Astrocyte (in vitro differentiated cells and primary cell): Measurements from ENCODE around the gene CLTC. TPM values are rescaled to one million over a fixed set of nuclear protein-coding genes. Genes with fewer than 3 reads are reported as not detected.

Source experiments
- DNase-seq: peaks from one replicate; pipeline ENCODE4 v3.0.0-alpha.2; 2010; ENCODE audit warnings: low read depth
- FAIRE-seq: peaks from 2 replicates; lab custom pipeline; 2011; peaks lifted over from hg19 to GRCh38; lab: Jason Lieb, UNC
- H2AFZ ChIP-seq: 2 replicates; pipeline ENCODE4 v1.6.0; 2012; ENCODE audit warnings: low read depth, low read length, inconsistent platforms
- H3K27ac ChIP-seq: 2 replicates; pipeline ENCODE4 v1.5.1; 2011; ENCODE audit warnings: low read depth, low read length, inconsistent platforms
- H3K27me3 ChIP-seq: 2 replicates; pipeline ENCODE4 v1.6.0; 2011; ENCODE audit warnings: low read length, inconsistent platforms; ENCODE audit not compliant: insufficient read depth
- H3K36me3 ChIP-seq: 2 replicates; pipeline ENCODE4 v1.5.1; 2011; ENCODE audit warnings: low read length, inconsistent platforms; ENCODE audit not compliant: insufficient read depth
- H3K4me1 ChIP-seq: 2 replicates; pipeline ENCODE4 v1.5.1; 2011; ENCODE audit warnings: low read length, inconsistent platforms; ENCODE audit not compliant: insufficient read depth
- H3K4me2 ChIP-seq: 2 replicates; pipeline ENCODE4 v1.6.0; 2012; ENCODE audit warnings: low read length, inconsistent platforms
- H3K4me3 ChIP-seq: 2 replicates; pipeline ENCODE4 v1.5.1; 2011; ENCODE audit warnings: low read depth, mild to moderate bottlenecking, low read length, inconsistent platforms; ENCODE audit not compliant: insufficient read depth
- H3K79me2 ChIP-seq: 2 replicates; pipeline ENCODE4 v1.6.0; 2012; ENCODE audit warnings: mild to moderate bottlenecking, low read length, inconsistent platforms; ENCODE audit not compliant: insufficient read depth
- H3K9ac ChIP-seq: 2 replicates; pipeline ENCODE4 v1.6.0; 2012; ENCODE audit warnings: mild to moderate bottlenecking, low read length, inconsistent platforms
- H3K9me3 ChIP-seq: 2 replicates; pipeline ENCODE4 v1.5.1; 2012; ENCODE audit warnings: low read depth, mild to moderate bottlenecking, low read length, inconsistent platforms; ENCODE audit not compliant: insufficient read depth
- H4K20me1 ChIP-seq: 2 replicates; pipeline ENCODE4 v1.6.0; 2012; ENCODE audit warnings: low read length, inconsistent platforms; ENCODE audit not compliant: insufficient read depth
- H3K27ac Mint-ChIP-seq: one replicate; pipeline ENCODE4 v1.8.0; 2021; ENCODE audit warnings: mild to moderate bottlenecking, mixed read lengths; ENCODE audit not compliant: unreplicated experiment
- H3K27me3 Mint-ChIP-seq: one replicate; pipeline ENCODE4 v1.8.0; 2021; ENCODE audit warnings: low read depth, mixed read lengths; ENCODE audit not compliant: unreplicated experiment
- H3K36me3 Mint-ChIP-seq: one replicate; pipeline ENCODE4 v1.8.0; 2021; ENCODE audit warnings: low read depth, mixed read lengths; ENCODE audit not compliant: unreplicated experiment
- H3K4me1 Mint-ChIP-seq: one replicate; pipeline ENCODE4 v1.8.0; 2021; ENCODE audit warnings: low read depth, mixed read lengths; ENCODE audit not compliant: unreplicated experiment
- H3K4me3 Mint-ChIP-seq: one replicate; pipeline ENCODE4 v1.8.0; 2021; ENCODE audit warnings: mild to moderate bottlenecking, moderate library complexity, mixed read lengths; ENCODE audit not compliant: unreplicated experiment
- H3K9me3 Mint-ChIP-seq: one replicate; pipeline ENCODE4 v1.8.0; 2021; ENCODE audit warnings: mild to moderate bottlenecking, mixed read lengths; ENCODE audit not compliant: unreplicated experiment
- EZH2 ChIP-seq: IDR thresholded peaks from 2 replicates; pipeline ENCODE4 v1.6.1; 2012; ENCODE audit warnings: mild to moderate bottlenecking, low read length, inconsistent platforms; ENCODE audit not compliant: insufficient read depth
- total RNA-seq: library from RNA; stranded (reverse); gene quantifications from 2 replicates; pipeline ENCODE4 v1.2.1, GENCODE V29; 2021
- TF ChIP-seq, protein P1 (sequence below): IDR thresholded peaks from 2 replicates; pipeline ENCODE4 v1.5.1; 2011; ENCODE audit warnings: low read depth, mild to moderate bottlenecking, inconsistent platforms, low read length, moderate library complexity; ENCODE audit not compliant: insufficient read depth

The CLTC gene
- total RNA-seq, 1 donor from 2014 or later = 391 TPM

DNA sequence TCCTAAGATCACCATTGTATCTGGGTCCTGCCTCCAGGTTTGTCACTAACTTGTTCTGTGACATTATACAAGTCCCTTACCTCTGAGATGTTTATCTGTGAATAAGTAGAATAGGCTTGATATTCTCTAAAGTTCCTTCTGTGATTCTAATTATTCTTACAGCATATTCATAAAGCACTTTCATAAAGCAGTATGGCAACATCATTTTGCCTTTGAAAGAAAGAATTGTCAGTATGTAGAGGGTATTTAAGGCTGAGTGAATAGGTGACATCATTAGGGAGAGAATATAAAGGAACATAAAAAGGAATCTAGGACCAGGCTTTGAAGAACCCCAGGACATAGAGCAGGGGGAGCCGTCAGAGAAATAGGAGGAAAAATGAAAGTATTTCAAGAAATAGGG lies 103.3 kb downstream of the CLTC start:
- H2AFZ ChIP-seq = no peak overlapping the region
- no peak overlapping the region for H3K4me3 Mint-ChIP-seq
- peaks cover 92% of the 10 kb centered on the region for H3K79me2 ChIP-seq
- no peak overlapping the region for H3K27ac ChIP-seq
- H3K27ac Mint-ChIP-seq = no peak overlapping the region
- H4K20me1 ChIP-seq = peaks cover 71% of the 10 kb centered on the region
- FAIRE-seq (no peak), DNase-seq (no peak)
- H3K27me3 Mint-ChIP-seq = no peaks in the 10 kb centered on the region
- H3K36me3 ChIP-seq = no peaks in the 10 kb centered on the region
- H3K9ac ChIP-seq = no peak overlapping the region
- peaks cover 2% of the 10 kb centered on the region for H3K36me3 Mint-ChIP-seq
- no peaks in the 10 kb centered on the region for H3K4me1 ChIP-seq
- H3K4me1 Mint-ChIP-seq = peaks cover 2% of the 10 kb centered on the region
- H3K27me3 ChIP-seq = no peaks in the 10 kb centered on the region
- no peak overlapping the region for H3K4me2 ChIP-seq
- no peaks in the 10 kb centered on the region for H3K9me3 Mint-ChIP-seq
- no peaks in the 10 kb centered on the region for H3K9me3 ChIP-seq
- no peak overlapping the region for H3K4me3 ChIP-seq
- no peak for TF ChIP-seq EZH2
- TF ChIP-seq, protein P1, sequence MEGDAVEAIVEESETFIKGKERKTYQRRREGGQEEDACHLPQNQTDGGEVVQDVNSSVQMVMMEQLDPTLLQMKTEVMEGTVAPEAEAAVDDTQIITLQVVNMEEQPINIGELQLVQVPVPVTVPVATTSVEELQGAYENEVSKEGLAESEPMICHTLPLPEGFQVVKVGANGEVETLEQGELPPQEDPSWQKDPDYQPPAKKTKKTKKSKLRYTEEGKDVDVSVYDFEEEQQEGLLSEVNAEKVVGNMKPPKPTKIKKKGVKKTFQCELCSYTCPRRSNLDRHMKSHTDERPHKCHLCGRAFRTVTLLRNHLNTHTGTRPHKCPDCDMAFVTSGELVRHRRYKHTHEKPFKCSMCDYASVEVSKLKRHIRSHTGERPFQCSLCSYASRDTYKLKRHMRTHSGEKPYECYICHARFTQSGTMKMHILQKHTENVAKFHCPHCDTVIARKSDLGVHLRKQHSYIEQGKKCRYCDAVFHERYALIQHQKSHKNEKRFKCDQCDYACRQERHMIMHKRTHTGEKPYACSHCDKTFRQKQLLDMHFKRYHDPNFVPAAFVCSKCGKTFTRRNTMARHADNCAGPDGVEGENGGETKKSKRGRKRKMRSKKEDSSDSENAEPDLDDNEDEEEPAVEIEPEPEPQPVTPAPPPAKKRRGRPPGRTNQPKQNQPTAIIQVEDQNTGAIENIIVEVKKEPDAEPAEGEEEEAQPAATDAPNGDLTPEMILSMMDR = no peak

DNA sequence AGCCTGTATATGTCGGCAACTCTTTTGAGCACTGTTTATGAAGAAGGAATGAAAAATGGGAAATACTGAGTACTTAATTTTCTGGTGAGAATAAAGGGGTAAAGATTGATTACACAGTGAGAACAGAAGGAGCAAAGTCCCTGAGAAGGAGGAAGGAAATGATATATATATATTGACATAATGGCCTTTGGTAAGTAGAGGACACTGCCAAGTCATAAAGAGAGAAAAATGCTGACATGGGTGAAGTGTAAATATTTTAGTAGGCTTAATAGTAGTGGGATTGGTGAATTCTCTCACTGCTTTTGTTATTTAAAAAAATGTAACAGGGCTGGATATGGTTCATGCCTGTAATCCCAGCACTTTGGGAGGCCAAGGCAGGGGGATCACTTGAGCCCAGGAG lies 103.9 kb downstream of the CLTC start:
- no peaks in the 10 kb centered on the region for H3K27me3 Mint-ChIP-seq
- no peak overlapping the region for H2AFZ ChIP-seq
- no peak for FAIRE-seq
- peaks cover 2% of the 10 kb centered on the region for H3K36me3 Mint-ChIP-seq
- no peak overlapping the region for H3K27ac ChIP-seq
- H3K4me1 ChIP-seq = no peaks in the 10 kb centered on the region
- H3K27ac Mint-ChIP-seq = no peak overlapping the region
- no peak overlapping the region for H3K4me3 Mint-ChIP-seq
- H3K79me2 ChIP-seq = peaks cover 94% of the 10 kb centered on the region
- H3K4me1 Mint-ChIP-seq = peaks cover 2% of the 10 kb centered on the region
- H4K20me1 ChIP-seq = peaks cover 68% of the 10 kb centered on the region
- H3K9ac ChIP-seq = no peak overlapping the region
- no peak overlapping the region for H3K4me2 ChIP-seq
- no peaks in the 10 kb centered on the region for H3K9me3 ChIP-seq
- H3K4me3 ChIP-seq = no peak overlapping the region
- H3K27me3 ChIP-seq = no peaks in the 10 kb centered on the region
- no peaks in the 10 kb centered on the region for H3K36me3 ChIP-seq
- no peak for TF ChIP-seq EZH2
- TF ChIP-seq, protein P1 = no peak
- DNase-seq = no peak
- no peaks in the 10 kb centered on the region for H3K9me3 Mint-ChIP-seq

DNA sequence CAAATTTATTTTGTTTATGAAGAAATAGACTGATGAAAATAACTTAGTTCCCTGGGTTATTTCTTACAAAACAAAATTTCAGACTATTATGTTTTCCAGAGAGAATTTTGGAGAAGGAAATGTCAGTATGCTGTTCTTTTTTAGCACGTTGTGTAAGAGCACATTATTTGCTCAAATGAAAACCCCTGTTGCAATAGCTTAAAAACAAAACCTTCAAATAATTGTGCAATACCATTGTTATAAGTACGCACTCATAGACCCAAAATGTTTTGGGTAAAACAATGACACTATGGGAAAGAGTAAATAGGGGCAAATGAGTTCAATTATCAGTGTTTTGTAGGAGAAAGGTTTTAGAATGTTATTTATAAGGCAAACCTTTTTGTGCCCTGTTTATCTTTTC lies 106.0 kb downstream of the CLTC start:
- no peak for FAIRE-seq

More for the DNA sequence above, 106.0 kb downstream of the CLTC start:
- no peaks in the 10 kb centered on the region for H3K9me3 ChIP-seq
- no peak overlapping the region for H3K27ac ChIP-seq
- no peak overlapping the region for H2AFZ ChIP-seq
- H3K4me1 Mint-ChIP-seq = peaks cover 8% of the 10 kb centered on the region
- no peaks in the 10 kb centered on the region for H3K36me3 ChIP-seq
- peaks cover 49% of the 10 kb centered on the region for H4K20me1 ChIP-seq
- no peak overlapping the region for H3K27ac Mint-ChIP-seq
- H3K36me3 Mint-ChIP-seq = no peaks in the 10 kb centered on the region
- DNase-seq = no peak
- H3K4me3 Mint-ChIP-seq = no peak overlapping the region
- H3K9ac ChIP-seq = no peak overlapping the region
- H3K27me3 Mint-ChIP-seq = no peaks in the 10 kb centered on the region
- H3K4me3 ChIP-seq = no peak overlapping the region
- TF ChIP-seq, protein P1 = no peak
- no peak for TF ChIP-seq EZH2
- H3K27me3 ChIP-seq = no peaks in the 10 kb centered on the region
- H3K4me2 ChIP-seq = no peak overlapping the region
- no peaks in the 10 kb centered on the region for H3K9me3 Mint-ChIP-seq
- H3K79me2 ChIP-seq = peaks cover 94% of the 10 kb centered on the region
- H3K4me1 ChIP-seq = peaks cover 6% of the 10 kb centered on the region
